ENCODE measurements around the gene MUC6.

GRCh38 chr11:1043563-1044096 lies 7.1 kb upstream of the MUC6 start:
- TF ChIP-seq, protein P1, sequence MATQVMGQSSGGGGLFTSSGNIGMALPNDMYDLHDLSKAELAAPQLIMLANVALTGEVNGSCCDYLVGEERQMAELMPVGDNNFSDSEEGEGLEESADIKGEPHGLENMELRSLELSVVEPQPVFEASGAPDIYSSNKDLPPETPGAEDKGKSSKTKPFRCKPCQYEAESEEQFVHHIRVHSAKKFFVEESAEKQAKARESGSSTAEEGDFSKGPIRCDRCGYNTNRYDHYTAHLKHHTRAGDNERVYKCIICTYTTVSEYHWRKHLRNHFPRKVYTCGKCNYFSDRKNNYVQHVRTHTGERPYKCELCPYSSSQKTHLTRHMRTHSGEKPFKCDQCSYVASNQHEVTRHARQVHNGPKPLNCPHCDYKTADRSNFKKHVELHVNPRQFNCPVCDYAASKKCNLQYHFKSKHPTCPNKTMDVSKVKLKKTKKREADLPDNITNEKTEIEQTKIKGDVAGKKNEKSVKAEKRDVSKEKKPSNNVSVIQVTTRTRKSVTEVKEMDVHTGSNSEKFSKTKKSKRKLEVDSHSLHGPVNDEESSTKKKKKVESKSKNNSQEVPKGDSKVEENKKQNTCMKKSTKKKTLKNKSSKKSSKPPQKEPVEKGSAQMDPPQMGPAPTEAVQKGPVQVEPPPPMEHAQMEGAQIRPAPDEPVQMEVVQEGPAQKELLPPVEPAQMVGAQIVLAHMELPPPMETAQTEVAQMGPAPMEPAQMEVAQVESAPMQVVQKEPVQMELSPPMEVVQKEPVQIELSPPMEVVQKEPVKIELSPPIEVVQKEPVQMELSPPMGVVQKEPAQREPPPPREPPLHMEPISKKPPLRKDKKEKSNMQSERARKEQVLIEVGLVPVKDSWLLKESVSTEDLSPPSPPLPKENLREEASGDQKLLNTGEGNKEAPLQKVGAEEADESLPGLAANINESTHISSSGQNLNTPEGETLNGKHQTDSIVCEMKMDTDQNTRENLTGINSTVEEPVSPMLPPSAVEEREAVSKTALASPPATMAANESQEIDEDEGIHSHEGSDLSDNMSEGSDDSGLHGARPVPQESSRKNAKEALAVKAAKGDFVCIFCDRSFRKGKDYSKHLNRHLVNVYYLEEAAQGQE (IDR thresholded peaks at IDR 0.05; ENCODE audit: low read depth) = no peak
- TF ChIP-seq FOXM1 (IDR thresholded peaks at IDR 0.05; ENCODE audit: borderline replicate concordance, low read depth) = no peak
- no peak for TF ChIP-seq EP300 (IDR thresholded peaks at IDR 0.05; ENCODE audit: borderline replicate concordance)
- TF ChIP-seq YY1 (IDR thresholded peaks at IDR 0.05; ENCODE audit: low read depth) = no peak
- no peak for TF ChIP-seq CEBPB (IDR thresholded peaks at IDR 0.05)
- no peak for TF ChIP-seq TEAD4 (IDR thresholded peaks at IDR 0.05)

Measured in Ishikawa (cell line).